HCT116 (cell line): ENCODE measurements around the gene GPS1.

Experiments used
- CEBPB ChIP-seq: IDR thresholded peaks from 2 replicates; pipeline ENCODE4 v1.6.1; 2012; ENCODE audit warnings: low read depth
- CTCF ChIP-seq, 3 experiments: fragments of 200-600 bp in 1 of 3; sonication (generic) in 1 of 3; IDR thresholded peaks in 2 of 3; conservative IDR thresholded peaks in 1 of 3; 2 replicates each; pipeline ENCODE4 v1.5.1; 2012 to 2017; ENCODE audit warnings: low read depth in 2 of 3, low read length in 2 of 3, antibody characterized with exemption in 1 of 3, borderline replicate concordance in 1 of 3, control low read depth in 1 of 3, mild to moderate bottlenecking in 1 of 3, mixed read lengths in 1 of 3, mixed run types in 1 of 3, moderate library complexity in 1 of 3; ENCODE audit not compliant: insufficient read depth in 1 of 3
- ELF1 ChIP-seq: IDR thresholded peaks from 2 replicates; pipeline ENCODE4 v1.6.1; 2012; ENCODE audit warnings: low read depth, borderline replicate concordance
- EZH2 ChIP-seq: fragments of 200-600 bp; sonication (generic); IDR thresholded peaks from 2 replicates; pipeline ENCODE4 v1.6.1; 2017; ENCODE audit warnings: antibody characterized with exemption, mixed run types
- EZH2phosphoT487 ChIP-seq: fragments of 200-600 bp; IDR thresholded peaks from 2 replicates; pipeline ENCODE4 v1.6.1; 2018; ENCODE audit warnings: antibody characterized with exemption, borderline replicate concordance
- POLR2A ChIP-seq: IDR thresholded peaks from 2 replicates; pipeline ENCODE4 v1.7.0; 2011; ENCODE audit warnings: borderline replicate concordance; ENCODE audit not compliant: insufficient read depth, insufficient read length; ENCODE audit errors: extremely low read depth
- POLR2AphosphoS5 ChIP-seq: IDR thresholded peaks from 2 replicates; pipeline ENCODE4 v1.6.1; 2011; ENCODE audit warnings: mild to moderate bottlenecking, low read depth, low read length, moderate library complexity
- REST ChIP-seq: IDR thresholded peaks from 2 replicates; pipeline ENCODE4 v1.6.1; 2012; ENCODE audit warnings: low read depth
- ZNF274 ChIP-seq: fragments of 200-500 bp; sonication (Bioruptor generic); IDR thresholded peaks from 2 replicates; pipeline ENCODE4 v1.6.1; 2014; ENCODE audit warnings: mild to moderate bottlenecking, low read depth, low read length, inconsistent platforms

- no peak for TF ChIP-seq POLR2A
- no peak for TF ChIP-seq ZNF274
- TF ChIP-seq REST, result no peak
- TF ChIP-seq CTCF (IDR thresholded peaks at IDR 0.05 in 2 of 3, conservative IDR thresholded peaks at IDR 0.05 in 1 of 3; ENCODE audit: borderline replicate concordance in 1 of 3, insufficient read depth in 1 of 3, low read depth in 2 of 3, low read length in 2 of 3), result no peak
- no peak for TF ChIP-seq ELF1
- TF ChIP-seq EZH2, result no peak
- TF ChIP-seq CEBPB, result no peak
- no peak for TF ChIP-seq POLR2AphosphoS5
- no peak for TF ChIP-seq EZH2phosphoT487
Observed at GRCh38 chr17:82065193-82065637, 13.5 kb downstream of the GPS1 start.
